GM23248 (cell line): ENCODE results near the gene OR9A2. TPM values are rescaled to one million over a fixed set of nuclear protein-coding genes. Genes with fewer than 3 reads are reported as not detected.
A peak's percentile ranks its signal among the peaks of the same experiment; 100 is the strongest.

Experiments used
- DNase-seq: peaks from one replicate; pipeline ENCODE4 v3.0.0-alpha.2; 2015
- H2AFZ ChIP-seq: fragments of 200-600 bp; sonication (generic); 2 replicates; pipeline ENCODE4 v1.6.1; 2016; ENCODE audit warnings: antibody characterized with exemption
- H3F3A ChIP-seq: fragments of 200-600 bp; sonication (generic); 2 replicates; pipeline ENCODE4 v1.6.1; 2016; ENCODE audit warnings: mild to moderate bottlenecking, antibody characterized with exemption, mixed run types; ENCODE audit not compliant: insufficient read depth
- H3K27ac ChIP-seq: fragments of 200-600 bp; sonication (generic); 2 replicates; pipeline ENCODE4 v1.5.1; 2016; ENCODE audit warnings: mild to moderate bottlenecking
- H3K27me3 ChIP-seq: fragments of 200-600 bp; sonication (generic); replicated peaks from 2 replicates; pipeline ENCODE4 v1.6.1; 2016; ENCODE audit warnings: mild to moderate bottlenecking; ENCODE audit not compliant: insufficient read depth
- H3K36me3 ChIP-seq: fragments of 200-600 bp; sonication (generic); 2 replicates; pipeline ENCODE4 v1.6.1; 2016; ENCODE audit warnings: low read depth, mild to moderate bottlenecking
- H3K4me1 ChIP-seq: fragments of 200-600 bp; sonication (generic); 2 replicates; pipeline ENCODE4 v1.6.1; 2016; ENCODE audit warnings: mild to moderate bottlenecking; ENCODE audit not compliant: insufficient read depth
- H3K4me2 ChIP-seq: fragments of 200-600 bp; sonication (generic); one replicate; pipeline ENCODE4 v1.6.1; 2016; ENCODE audit warnings: mild to moderate bottlenecking; ENCODE audit not compliant: unreplicated experiment
- H3K4me3 ChIP-seq: fragments of 200-600 bp; sonication (generic); 2 replicates; pipeline ENCODE4 v1.5.1; 2016; ENCODE audit warnings: mild to moderate bottlenecking
- H3K79me2 ChIP-seq: fragments of 200-600 bp; sonication (generic); 2 replicates; pipeline ENCODE4 v1.6.1; 2016; ENCODE audit warnings: mild to moderate bottlenecking; ENCODE audit not compliant: insufficient read depth
- H3K9ac ChIP-seq: fragments of 200-600 bp; sonication (generic); 2 replicates; pipeline ENCODE4 v1.6.1; 2016; ENCODE audit warnings: mild to moderate bottlenecking
- H3K9me2 ChIP-seq: fragments of 200-600 bp; sonication (generic); 2 replicates; pipeline ENCODE4 v1.6.1; 2016; ENCODE audit warnings: mixed run types, mild to moderate bottlenecking, moderate library complexity; ENCODE audit not compliant: insufficient read depth
- H3K9me3 ChIP-seq: fragments of 200-600 bp; sonication (generic); one replicate; pipeline ENCODE4 v1.6.1; 2017; ENCODE audit warnings: low read depth
- H4K20me1 ChIP-seq: fragments of 200-600 bp; sonication (generic); 2 replicates; pipeline ENCODE4 v1.6.0; 2016; ENCODE audit not compliant: insufficient read depth
- EZH2 ChIP-seq: fragments of 200-600 bp; sonication (generic); IDR thresholded peaks from 2 replicates; pipeline ENCODE4 v1.6.1; 2018; ENCODE audit warnings: antibody characterized with exemption, mild to moderate bottlenecking; ENCODE audit not compliant: insufficient read depth, poor library complexity, severe bottlenecking
- EZH2phosphoT487 ChIP-seq: fragments of 200-600 bp; sonication (generic); IDR thresholded peaks from 2 replicates; pipeline ENCODE4 v1.6.1; 2018; ENCODE audit warnings: antibody characterized with exemption, moderate library complexity, mild to moderate bottlenecking, low read depth; ENCODE audit not compliant: insufficient read depth
- WGBS, 2 experiments: methylation state at CpG; one replicate each; pipeline ENCODE4 v1.1.6; 2015 to 2017; ENCODE audit warnings: low lambda C conversion rate in 2 of 2, low coverage in 1 of 2; ENCODE audit errors: missing lambda C conversion rate in 2 of 2; 5-methylcytosine and 5-hydroxymethylcytosine counted together
- in situ Hi-C: fragments of 300-500 bp; cut with MboI; formaldehyde crosslinking; loops from 2 replicates; pipeline ENCODE4 v1.15.0; 2020
- polyA plus RNA-seq: library from polyadenylated mRNA; unstranded; fragments of >200 nt; fragmentation: Nextera tagmentation; extraction: Ambion mirVana; gene quantifications from 2 replicates; pipeline ENCODE4 v1.2.1, GENCODE V29; 2016
- total RNA-seq: library from RNA; depleted of rRNA; stranded (reverse); fragments of >200 nt; shearing (Covaris generic); gene quantifications from 2 replicates; pipeline ENCODE4 v1.2.3, GENCODE V29; 2014

The OR9A2 gene
- total and polyA plus RNA-seq, 2 experiments from 2014 or later = not detected

DNA sequence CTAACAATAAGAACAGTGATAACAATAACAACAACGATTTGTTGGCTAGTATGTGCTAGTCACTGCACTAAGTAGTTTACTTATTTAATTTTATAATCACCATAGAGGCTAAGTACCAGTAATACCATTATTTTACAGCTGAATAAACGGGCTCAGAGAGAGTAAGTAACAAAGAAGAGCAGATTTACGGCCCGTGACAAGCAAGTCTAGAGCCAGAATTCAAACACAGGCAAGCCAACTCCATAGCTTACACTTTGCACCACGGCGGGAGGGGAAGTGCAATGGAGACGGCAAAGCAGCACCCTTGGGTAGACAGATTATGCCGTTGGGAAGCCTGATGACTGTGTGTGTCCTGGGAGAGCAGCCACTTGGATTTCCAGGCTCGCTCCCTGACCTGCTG is 24.0 kb upstream of the OR9A2 start:
- no peaks in the 10 kb centered on the region for H4K20me1 ChIP-seq
- H3K4me2 ChIP-seq = no peak overlapping the region
- H3K36me3 ChIP-seq = no peaks in the 10 kb centered on the region
- WGBS, 2 experiments = 34 to 39% methylated on average over 9 of the region's 9 CpGs
- no peak for DNase-seq
- H3F3A ChIP-seq = no peaks in the 10 kb centered on the region
- H3K9ac ChIP-seq = no peak overlapping the region
- H3K9me2 ChIP-seq = no peaks in the 10 kb centered on the region
- no peak for TF ChIP-seq EZH2
- TF ChIP-seq EZH2phosphoT487 = no peak
- H3K4me1 ChIP-seq = no peaks in the 10 kb centered on the region
- no peak overlapping the region for H2AFZ ChIP-seq
- H3K27ac ChIP-seq = no peak overlapping the region
- peaks cover 13% of the 10 kb centered on the region for H3K27me3 ChIP-seq
- in situ Hi-C loops = no loop called here
- no peaks in the 10 kb centered on the region for H3K9me3 ChIP-seq
- H3K79me2 ChIP-seq = no peaks in the 10 kb centered on the region
- H3K4me3 ChIP-seq = no peak overlapping the region

DNA sequence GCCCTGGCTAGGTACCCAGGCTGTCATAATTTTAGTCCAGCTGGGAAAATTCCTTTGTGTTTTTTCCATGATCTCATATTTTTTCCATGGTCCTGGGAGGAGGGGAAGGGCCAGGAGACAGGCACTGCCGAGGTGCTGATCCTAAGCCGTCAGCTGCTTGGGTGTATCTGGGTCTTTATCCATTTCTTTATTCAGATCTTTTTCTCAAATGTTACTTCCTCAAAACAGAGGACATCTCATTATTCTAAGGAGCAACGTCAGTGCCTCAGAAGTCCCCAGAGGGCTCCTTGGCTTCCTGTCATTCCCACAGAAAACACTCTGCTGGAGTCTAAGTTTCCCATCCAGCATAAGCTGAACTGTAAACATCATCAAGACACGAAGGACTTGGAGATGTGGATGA is 22.4 kb upstream of the OR9A2 start:
- Histone ChIP-seq H3K9ac (no peak overlapping the region), H3K79me2 (no peaks in the 10 kb centered on the region), H3K9me2 (no peaks in the 10 kb centered on the region), H2AFZ (no peak overlapping the region), H3K4me2 (no peak overlapping the region), H3K9me3 (no peaks in the 10 kb centered on the region), H4K20me1 (no peaks in the 10 kb centered on the region), H3K36me3 (no peaks in the 10 kb centered on the region), H3K4me1 (no peaks in the 10 kb centered on the region), H3K27me3 (peaks cover 7% of the 10 kb centered on the region), H3F3A (no peaks in the 10 kb centered on the region), H3K27ac (no peak overlapping the region), H3K4me3 (no peak overlapping the region)
- in situ Hi-C loops = no loop called here
- no peak for DNase-seq
- TF ChIP-seq EZH2phosphoT487 (no peak), EZH2 (no peak)
- 11 to 16% methylated on average over 4 of the region's 4 CpGs for WGBS, 2 experiments

DNA sequence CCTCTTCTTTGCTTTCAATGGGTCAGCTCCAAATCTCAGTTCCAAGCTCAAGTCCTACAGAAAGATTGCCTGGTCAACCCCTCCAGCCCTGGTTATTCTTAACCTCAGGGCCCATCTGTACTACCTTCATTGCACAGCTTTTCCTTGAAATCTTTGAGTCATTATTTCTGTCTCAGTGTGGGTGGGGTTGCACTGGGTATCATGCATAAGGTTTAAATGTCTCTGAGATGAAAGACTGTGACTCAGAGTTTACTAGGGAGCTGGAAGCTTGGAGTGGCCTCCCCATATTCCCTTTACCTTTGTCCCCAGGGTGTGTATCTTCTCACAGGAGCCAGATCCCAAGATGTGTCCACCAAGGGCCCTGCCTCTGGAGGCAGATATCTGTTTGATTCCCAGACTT is 21.9 kb upstream of the OR9A2 start:
- H3K9me3 ChIP-seq = no peaks in the 10 kb centered on the region
- no peak overlapping the region for H3K4me2 ChIP-seq
- H4K20me1 ChIP-seq = no peaks in the 10 kb centered on the region
- H3K36me3 ChIP-seq = no peaks in the 10 kb centered on the region
- peak; percentile 33 for DNase-seq
- no peak overlapping the region for H2AFZ ChIP-seq
- H3K9ac ChIP-seq = no peak overlapping the region
- no peaks in the 10 kb centered on the region for H3K4me1 ChIP-seq
- no peaks in the 10 kb centered on the region for H3K79me2 ChIP-seq
- no peaks in the 10 kb centered on the region for H3K9me2 ChIP-seq
- H3K4me3 ChIP-seq = no peak overlapping the region
- TF ChIP-seq EZH2phosphoT487 (no peak), EZH2 (no peak)
- in situ Hi-C loops = no loop called here
- no peak overlapping the region for H3K27ac ChIP-seq
- peaks cover 6% of the 10 kb centered on the region; the same call in 1 of the 2 replicates for H3K27me3 ChIP-seq
- no peaks in the 10 kb centered on the region for H3F3A ChIP-seq

- no peak for TF ChIP-seq EZH2
- no peak for TF ChIP-seq EZH2phosphoT487
- H3K4me1 ChIP-seq = peaks cover 3% of the 10 kb centered on the region; the same call in 1 of the 2 replicates
- H3K27ac ChIP-seq = no peak overlapping the region
- H3K4me3 ChIP-seq = no peak overlapping the region
- WGBS, 2 experiments = 12 to 13% methylated on average over 2 of the region's 2 CpGs
- H4K20me1 ChIP-seq = no peaks in the 10 kb centered on the region
- no peak overlapping the region for H3K9ac ChIP-seq
- in situ Hi-C loops = no loop called here
- no peak for DNase-seq
- H3K27me3 ChIP-seq = peaks cover 6% of the 10 kb centered on the region; the same call in 1 of the 2 replicates
- H3K36me3 ChIP-seq = no peaks in the 10 kb centered on the region
- no peak overlapping the region for H2AFZ ChIP-seq
- H3K4me2 ChIP-seq = no peak overlapping the region
- H3K79me2 ChIP-seq = no peaks in the 10 kb centered on the region
- H3K9me3 ChIP-seq = no peaks in the 10 kb centered on the region
- no peaks in the 10 kb centered on the region for H3F3A ChIP-seq
- no peaks in the 10 kb centered on the region for H3K9me2 ChIP-seq
Observed at GRCh38 chr7:143047326-143047725, 20.4 kb upstream of the OR9A2 start.

- no peak overlapping the region for H3K27ac ChIP-seq
- H3K9me3 ChIP-seq = no peaks in the 10 kb centered on the region
- H2AFZ ChIP-seq = no peak overlapping the region
- H3K4me2 ChIP-seq = no peak overlapping the region
- DNase-seq = no peak
- H3K36me3 ChIP-seq = no peaks in the 10 kb centered on the region
- in situ Hi-C loops = no loop called here
- H3K9me2 ChIP-seq = no peaks in the 10 kb centered on the region
- H3K4me3 ChIP-seq = no peak overlapping the region
- TF ChIP-seq EZH2phosphoT487 = no peak
- TF ChIP-seq EZH2 = no peak
- no peak overlapping the region for H3K9ac ChIP-seq
- peaks cover 3% of the 10 kb centered on the region; the same call in 1 of the 2 replicates for H3K4me1 ChIP-seq
- H4K20me1 ChIP-seq = no peaks in the 10 kb centered on the region
- no peaks in the 10 kb centered on the region for H3F3A ChIP-seq
- H3K27me3 ChIP-seq = peaks cover 2% of the 10 kb centered on the region; the same call in 1 of the 2 replicates
- 2% methylated on average over 3 of the region's 3 CpGs for WGBS, 2 experiments
- no peaks in the 10 kb centered on the region for H3K79me2 ChIP-seq
Observed at GRCh38 chr7:143046426-143046851, 19.5 kb upstream of the OR9A2 start.
